ENCODE results near the gene JPH2.
"Not testable (repeated sequence)": the region's sequence is repeated elsewhere in the genome, so short reads cannot be mapped to it uniquely, and the experiment has no call there.

Gene JPH2

DNA sequence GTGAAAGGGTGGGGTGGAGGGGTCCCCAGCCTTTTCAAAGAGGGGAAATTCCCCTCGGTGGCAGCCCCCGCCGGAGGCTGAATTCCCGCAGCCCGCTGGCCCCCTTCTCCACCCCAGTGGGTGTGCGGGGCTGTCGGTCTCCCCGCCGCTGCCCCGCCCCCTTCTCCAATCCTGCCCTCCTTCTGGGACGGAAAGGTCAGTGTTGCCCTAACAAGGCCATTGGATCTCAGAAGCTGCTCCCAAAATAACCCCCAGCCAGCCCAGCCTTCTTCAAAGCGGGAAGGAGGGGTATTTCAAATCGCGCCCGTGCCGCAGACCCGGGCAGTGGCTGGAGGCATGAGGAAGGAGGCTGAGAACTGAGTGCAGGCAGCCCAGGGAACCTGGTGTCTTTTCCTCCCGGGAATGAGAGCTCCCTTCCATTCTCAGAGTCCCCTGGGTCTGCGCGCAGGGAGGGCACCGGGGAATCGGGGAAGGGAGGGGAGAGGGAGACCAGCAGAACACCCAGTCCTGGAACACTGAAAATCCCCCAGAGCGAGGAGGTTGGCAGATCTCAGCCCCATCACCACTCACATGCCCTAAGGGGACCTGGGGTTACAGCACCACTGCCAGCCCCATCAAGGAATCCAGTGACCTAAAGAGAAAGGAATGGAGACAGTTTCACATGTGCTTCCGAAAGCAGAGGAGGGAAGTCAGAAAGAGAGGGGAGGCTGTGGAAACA lies at the start of gene JPH2:
Gene JPH2 (minus strand): TSS at position 135 of the 718 bp plus-strand sequence. CDS start 483 bp downstream, outside the sequence.
- DNase-seq (ENCODE audit: low read depth in 2 of 2) = no peak

GRCh38 chr20:44235702-44236101 lies 48.7 kb upstream of the JPH2 start:
- DNase-seq (ENCODE audit: low read depth in 2 of 2) = no peak

GRCh38 chr20:44234566-44235317 lies 47.8 kb upstream of the JPH2 start:
- no peak for DNase-seq (ENCODE audit: low read depth in 2 of 2)

DNA sequence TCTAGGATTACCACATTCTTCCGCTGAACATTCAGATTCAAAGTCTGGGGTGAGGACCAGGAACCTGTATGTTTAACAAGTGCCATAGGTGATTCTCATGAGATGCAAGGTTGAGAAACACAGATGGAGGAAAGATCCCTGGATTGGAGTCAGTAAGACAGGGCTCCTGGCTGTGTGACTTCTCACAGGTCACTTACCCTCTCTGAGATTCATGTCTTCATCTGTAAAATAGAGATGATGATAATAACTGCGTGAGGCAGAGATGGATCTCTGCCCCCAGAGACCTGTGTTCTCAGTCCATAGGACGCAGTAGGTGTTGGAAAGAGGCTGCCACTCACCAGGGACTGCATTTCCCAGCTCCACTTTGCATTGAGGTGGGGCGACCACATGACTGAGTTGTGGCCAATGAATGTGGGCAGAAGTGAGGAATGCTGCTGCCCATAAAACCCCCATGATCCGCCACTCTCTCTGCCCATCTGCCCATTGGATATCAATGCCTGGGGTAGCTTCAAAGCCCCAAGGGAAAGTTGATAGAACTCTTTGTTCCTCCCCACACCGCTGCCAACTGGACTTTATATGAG lies 46.5 kb upstream of the JPH2 start:
- no peak for DNase-seq (ENCODE audit: low read depth in 2 of 2)

DNA sequence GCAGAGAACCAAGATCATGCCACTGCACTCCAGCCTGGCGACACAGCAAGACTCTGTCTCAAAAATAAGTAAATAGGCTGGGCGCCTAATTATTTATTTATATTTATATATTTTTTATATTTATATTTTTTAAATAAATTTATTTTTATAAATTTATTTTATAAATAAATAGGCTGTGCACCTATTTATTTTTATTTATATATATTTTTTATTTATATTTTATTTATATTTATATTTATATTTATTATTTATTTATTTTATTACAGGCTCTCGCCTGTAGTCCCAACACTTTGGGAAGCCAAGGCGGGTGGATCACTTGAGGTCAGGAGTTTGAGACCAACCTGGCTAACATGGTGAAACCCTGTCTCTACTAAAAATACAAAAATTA lies 45.5 kb upstream of the JPH2 start:
- DNase-seq (ENCODE audit: low read depth in 2 of 2) = not testable (repeated sequence)

DNA sequence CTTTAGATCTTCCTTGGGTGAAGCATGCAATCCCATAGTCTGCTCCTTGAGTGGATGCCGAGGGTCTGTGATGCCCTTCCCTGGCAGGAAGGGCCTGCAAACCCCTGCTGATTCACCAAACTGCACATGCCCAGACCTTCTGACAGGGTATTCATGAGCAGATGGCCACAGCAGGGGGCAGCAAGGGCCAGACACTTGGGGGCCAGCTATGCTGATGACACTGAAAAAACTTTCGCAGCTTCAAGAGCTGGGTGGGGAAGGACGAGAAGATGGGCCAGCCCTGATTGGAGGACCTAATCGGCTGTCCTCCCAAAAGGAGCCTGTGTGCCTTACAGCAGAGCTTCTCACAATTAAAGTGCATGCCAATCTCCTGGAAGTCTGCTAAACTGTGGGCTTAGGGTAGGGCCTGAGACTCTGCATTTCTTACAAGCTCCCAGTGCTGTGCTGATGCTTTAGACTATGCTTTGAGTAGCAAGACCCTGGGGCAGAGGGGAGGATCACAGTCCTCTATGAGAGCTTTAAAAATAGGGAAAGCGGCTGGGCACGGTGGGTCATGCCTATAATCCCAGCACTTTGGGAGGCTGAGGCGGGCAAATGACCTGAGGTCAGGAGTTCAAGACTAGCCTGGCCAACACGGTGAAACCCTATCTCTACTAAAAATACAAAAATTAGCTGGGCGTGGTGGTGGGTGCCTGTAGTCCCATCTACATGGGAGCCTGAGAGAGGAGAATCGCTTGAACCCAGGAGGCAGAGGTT lies 44.9 kb upstream of the JPH2 start:
- DNase-seq (ENCODE audit: low read depth in 2 of 2) = no peak

DNA sequence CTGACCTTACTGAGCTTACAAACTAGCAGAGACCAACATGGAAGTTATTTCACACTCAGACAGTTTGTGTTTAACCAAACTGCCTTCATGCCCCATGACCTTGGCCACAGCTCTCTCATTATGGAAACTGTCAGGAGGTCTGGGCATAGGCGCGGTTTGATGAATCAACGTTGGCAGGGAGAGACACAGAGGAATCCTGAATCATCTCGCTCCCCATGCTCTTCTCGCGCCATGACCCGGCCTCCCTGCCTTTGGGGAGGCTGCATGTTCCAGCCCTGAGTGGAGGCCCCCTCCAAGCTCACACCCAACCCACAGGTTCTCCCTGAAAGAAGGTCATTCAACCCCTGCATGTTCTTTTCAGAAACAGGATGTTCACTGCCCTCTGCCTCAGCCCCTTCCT lies 44.2 kb upstream of the JPH2 start:
- no peak for DNase-seq (ENCODE audit: low read depth in 2 of 2)

DNA sequence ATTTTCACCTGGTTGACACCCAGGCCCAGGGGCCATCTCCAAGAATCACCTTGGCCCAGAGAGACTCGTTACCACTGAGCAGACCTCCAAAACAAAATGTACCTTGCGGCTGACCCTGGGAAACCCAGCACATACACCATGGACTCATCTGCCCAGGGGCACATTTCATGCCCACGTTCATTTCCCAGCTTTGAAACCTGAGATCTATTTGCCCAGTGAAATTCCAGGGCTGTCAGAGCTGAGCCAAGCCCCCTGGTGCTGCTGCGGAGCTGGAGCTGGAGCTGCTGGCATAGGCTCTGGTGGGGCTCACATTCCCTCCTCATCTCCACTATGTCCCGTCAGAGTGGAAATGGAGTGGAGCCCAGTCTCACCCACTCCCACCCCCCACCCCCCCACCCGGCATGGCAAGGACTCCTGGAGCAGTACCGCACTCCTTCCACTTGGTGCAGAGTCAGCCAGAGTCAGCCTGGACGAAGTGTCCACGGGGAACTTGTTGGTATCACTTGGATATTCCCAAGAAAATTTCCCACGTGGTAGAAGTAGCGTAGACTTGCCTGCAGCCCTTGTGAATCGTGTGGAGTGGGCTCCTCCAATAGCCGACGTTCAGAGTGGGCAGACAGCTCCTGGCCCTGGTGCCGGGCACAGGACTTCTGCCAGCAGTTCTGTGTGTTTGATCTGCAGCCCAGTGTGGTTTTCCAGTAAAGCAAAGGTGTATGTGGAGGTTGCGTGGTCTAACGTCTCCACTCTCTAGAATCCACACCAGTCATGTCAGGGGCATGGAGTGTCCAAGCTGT lies 41.7 kb upstream of the JPH2 start:
- no peak for DNase-seq (ENCODE audit: low read depth in 2 of 2)

DNA sequence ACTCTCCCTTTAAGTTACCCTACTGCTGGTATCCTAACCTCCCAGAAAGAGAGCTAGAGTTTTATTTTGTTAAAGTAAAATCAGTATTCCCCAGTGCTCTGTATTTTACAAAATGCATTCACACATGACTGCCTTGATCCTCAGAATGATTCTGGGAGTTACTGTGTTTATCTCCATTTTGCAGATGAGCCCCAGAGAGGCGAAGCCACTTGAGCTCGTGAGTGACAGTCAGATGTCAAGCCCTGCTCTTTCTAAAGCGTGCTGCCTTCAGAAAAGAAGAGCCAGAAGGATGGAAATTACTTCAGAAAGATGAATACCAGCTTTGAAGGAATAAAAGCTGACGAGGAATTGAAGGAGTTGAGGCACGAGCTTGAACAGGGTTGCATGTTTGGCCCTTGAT lies 37.6 kb upstream of the JPH2 start:
- DNase-seq (ENCODE audit: low read depth in 2 of 2) = no peak

DNA sequence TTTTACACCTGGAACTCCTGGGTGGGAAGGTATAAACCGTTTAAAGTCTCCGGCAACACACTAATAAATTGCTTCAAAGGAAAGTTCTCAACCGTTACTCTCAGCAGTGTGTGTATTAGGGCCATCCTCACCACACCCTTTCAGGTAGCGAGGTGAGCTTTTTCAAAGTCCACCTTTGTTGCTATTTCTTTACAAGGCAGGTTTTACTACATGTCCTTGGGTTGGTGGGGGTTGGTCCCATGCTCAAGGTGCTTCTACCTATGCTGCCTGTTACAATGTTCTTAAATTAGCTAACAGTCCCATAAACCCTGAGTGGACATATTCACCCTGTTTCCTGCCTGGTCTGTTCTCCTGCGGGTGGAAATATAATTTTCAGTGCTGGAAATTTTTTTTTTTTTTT lies 36.7 kb upstream of the JPH2 start:
- no peak for DNase-seq (ENCODE audit: low read depth in 2 of 2)

DNA sequence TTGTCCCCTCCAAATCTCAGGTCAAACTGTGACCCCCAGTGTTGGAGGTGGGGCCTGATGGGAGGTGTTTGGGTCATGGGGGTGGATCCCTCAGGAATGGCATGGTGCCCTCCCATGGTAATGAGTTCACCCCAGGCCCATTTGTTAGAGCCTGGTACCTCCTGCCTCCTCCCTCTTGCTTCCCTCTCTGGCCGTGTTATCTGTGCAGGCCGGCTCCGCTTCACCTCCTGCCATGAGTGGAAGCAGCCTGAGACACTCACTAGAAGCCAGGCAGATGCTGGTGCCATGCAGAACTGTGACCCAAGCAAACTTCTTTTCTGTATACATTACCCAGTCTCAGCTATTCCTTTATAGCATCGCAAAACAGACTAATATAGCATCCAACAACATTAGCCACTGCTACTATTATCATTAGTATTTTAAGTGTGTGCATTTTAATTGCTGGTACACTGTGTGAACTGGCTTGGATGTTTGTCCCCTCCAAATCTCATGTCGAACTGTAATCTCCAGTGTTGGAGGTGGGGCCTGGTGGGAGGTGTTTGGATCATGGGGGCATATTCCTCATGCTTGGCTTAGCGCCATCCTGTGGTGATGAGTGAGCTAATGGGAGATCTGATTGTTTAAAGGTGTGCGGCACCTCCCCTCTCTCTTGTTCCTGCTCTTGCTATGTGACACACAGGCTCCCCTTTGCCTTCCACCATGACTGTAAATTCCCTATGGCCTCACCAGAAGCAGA lies 35.8 kb upstream of the JPH2 start:
- DNase-seq (ENCODE audit: low read depth in 2 of 2) = no peak

GRCh38 chr20:44222027-44222426 lies 35.0 kb upstream of the JPH2 start:
- no peak for DNase-seq (ENCODE audit: low read depth in 2 of 2)

DNA sequence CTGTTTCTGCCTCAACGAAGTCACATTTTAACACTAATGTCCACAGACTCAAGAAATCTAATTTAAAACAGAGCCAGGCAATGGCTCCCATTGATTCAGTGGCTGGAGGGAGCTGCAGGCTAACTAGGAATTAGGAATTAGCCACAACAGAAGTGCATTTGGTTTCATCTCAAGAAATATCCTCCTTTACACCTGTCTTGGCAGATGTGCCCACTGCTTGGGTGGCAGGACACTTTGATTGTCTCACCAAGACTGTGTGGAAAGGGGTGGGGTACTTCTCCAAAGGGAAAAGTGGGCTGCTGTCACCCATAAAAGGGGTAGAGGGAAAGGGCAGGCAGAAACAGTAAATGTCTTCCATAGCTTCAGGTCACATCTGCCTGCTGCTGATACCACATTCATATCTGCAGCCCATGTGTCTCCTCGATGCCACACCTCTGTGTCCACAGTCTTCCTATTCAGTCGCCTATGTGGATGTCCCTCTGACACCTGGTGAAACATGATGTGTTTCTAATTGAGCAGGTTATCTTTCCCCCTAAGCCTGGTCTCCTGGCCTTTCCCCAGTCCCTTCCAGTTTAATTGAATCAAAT lies 34.5 kb upstream of the JPH2 start:
- DNase-seq (ENCODE audit: low read depth in 2 of 2) = no peak

DNA sequence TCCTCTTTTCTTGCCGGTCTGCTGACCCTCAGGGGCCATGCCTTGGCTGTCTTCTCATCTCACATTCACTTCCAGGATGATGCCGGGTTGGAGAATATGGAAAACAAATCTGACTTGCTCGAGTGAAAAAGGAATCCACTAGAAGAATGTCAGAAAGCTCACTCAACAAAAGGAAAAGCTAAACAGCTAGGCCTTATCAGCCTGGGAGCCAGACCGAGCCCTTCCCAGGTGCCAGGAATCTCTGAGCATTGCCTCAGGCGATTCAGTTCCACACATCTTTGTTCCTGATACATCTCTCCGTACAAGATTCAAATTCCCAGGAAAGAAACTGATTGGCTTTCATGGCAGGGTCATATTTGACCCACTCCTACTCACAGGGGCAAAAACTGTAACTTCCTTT lies 32.8 kb upstream of the JPH2 start:
- DNase-seq (ENCODE audit: low read depth in 2 of 2) = no peak

GRCh38 chr20:44219170-44219730 lies 32.3 kb upstream of the JPH2 start:
- no peak for DNase-seq (ENCODE audit: low read depth in 2 of 2)

DNA sequence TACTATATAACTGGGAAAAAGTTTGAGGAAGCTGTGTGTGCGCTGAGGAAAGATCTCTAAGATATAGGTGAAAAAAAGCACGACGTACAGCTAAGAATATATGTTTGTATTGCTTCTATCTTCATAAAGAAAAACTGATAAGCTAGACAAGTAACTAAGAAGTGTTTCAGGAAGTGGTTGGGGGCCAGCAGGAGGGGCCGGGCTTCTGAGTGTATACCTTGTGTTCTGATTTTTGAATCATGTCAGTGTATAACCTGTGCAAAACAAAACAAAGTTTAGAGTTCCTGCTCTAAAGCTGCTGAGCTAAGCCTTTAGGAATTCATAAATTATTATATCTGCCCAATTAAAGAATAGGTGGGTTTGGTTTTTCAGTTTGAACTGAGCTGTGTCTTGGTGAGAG lies 31.5 kb upstream of the JPH2 start:
- DNase-seq (ENCODE audit: low read depth in 2 of 2) = no peak

DNA sequence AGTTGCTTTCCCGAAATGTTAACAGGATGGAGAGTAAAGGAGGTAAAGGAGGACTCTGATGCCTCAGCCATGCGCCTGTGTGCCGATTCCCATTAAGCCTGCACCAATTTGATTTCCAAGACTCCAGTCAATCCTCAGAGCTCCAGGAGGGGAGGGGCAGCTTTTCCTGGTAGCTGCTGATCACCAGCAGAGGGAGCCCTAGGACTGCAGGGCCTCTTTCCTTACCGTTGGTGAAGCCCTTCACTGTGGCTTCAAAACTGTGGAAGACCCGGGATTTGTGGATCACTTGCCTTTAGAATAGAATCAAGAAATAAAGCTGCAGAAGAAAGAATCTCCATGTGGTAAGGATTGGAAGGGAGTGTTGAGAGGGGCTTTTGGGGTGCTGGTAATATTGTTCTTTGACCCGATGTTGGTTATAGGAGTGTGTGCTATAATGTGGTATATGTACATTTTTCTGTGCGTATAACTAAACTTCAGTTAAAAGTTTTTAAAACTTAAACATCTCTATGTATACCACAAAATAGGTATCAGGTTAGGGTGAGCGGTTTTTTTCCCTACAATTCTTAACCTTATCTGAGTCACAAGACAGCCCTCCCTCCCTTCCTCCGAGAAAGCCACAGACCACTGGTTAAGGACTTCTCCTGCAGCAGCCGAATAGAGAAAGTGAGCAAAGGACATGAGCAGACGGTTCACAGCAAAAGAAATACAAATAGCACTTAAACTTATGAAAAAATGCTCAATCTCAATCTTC lies 30.5 kb upstream of the JPH2 start:
- DNase-seq (ENCODE audit: low read depth in 2 of 2) = peak in 1 of 2 donors; percentile 21

- DNase-seq (ENCODE audit: low read depth in 2 of 2) = peak in 1 of 2 donors; percentile 52
These were observed 28.1 kb upstream of the JPH2 start for GRCh38 chr20:44215125-44215524.

GRCh38 chr20:44212792-44213191 lies 25.8 kb upstream of the JPH2 start:
- no peak for DNase-seq (ENCODE audit: low read depth in 2 of 2)
